GM12801 (cell line): Measurements from ENCODE around the gene RANBP10.

Source experiments
- TF ChIP-seq, protein P1 (sequence below): IDR thresholded peaks from one replicate; pipeline ENCODE4 v1.5.1; 2011; ENCODE audit warnings: control low read depth; ENCODE audit not compliant: insufficient read length; ENCODE audit errors: extremely low read depth

RANBP10 gene

DNA sequence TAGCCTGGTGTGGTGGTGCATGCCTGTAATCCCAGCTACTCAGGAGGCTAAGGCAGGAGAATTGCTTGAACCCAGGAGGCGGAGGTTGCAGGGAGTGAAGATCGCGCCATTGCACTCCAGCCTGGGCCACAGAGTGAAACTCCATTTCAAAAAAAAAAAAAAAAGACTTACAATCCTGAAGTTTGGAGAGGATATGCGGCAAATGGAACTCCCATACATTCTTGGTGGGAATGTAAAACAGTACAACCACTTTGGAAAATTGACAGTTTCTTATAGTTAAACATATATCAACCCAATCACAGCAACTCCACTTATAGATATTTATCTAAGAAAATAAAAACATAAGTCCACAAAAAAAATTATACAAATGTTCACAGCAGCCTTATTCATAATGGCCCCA, 99.2 kb downstream of the RANBP10 start:
- TF ChIP-seq, protein P1, sequence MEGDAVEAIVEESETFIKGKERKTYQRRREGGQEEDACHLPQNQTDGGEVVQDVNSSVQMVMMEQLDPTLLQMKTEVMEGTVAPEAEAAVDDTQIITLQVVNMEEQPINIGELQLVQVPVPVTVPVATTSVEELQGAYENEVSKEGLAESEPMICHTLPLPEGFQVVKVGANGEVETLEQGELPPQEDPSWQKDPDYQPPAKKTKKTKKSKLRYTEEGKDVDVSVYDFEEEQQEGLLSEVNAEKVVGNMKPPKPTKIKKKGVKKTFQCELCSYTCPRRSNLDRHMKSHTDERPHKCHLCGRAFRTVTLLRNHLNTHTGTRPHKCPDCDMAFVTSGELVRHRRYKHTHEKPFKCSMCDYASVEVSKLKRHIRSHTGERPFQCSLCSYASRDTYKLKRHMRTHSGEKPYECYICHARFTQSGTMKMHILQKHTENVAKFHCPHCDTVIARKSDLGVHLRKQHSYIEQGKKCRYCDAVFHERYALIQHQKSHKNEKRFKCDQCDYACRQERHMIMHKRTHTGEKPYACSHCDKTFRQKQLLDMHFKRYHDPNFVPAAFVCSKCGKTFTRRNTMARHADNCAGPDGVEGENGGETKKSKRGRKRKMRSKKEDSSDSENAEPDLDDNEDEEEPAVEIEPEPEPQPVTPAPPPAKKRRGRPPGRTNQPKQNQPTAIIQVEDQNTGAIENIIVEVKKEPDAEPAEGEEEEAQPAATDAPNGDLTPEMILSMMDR = no peak

DNA sequence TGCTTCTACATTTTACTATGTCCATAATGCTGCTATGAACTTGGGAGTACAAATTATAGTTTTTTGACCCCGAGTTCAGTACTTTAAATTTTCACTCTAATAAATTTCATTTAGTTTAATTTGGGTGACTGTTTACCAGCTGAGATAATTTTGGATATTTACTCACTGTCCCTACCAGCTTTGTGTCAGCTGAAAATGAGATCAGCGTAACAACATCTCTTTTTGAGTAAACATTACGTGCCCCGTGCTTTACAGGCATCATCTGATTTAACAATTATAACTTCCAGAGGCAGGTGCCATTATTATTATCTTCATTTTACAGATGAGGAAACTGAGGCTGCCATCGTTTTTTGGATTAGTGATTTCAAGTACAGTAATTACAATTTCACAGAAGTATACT, 102.2 kb downstream of the RANBP10 start:
- TF ChIP-seq, protein P1 = no peak

DNA sequence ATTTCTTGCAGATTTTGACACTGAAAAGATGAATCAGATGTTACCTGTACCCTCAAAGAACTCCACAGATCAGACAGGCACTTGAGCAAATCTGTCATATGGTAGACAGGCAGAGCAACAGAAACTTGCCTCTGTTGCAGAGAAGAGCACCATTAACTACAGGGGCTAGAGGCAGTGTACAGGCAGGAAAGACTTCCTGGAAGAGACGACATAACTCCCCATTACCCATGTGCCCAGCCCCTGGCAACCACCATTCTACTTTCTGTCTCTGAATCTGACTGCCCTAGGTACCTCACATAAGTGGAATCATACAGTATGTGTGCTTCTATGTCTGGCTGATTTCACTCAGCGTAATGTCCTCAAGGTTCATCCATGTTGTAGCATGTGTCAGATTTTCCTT, 102.7 kb downstream of the RANBP10 start:
- TF ChIP-seq, protein P1 = no peak

DNA sequence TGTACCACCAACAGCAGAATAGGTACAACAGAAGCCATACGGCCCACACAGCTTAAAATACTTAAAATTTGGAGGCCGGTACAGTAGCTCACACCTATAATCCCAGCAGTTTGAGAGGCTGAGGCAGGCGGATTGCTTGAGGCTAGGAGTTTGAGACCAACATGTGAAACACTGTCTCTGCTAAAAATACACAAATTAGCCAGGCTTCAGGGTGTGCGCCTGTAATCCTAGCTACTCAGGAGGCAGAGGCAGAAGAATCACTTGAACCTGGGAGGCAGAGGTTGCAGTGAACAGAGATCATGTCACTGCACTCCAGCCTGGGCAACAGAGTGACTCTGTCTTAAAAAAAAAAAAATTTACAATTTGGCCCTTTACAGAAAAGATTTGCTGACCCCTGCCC, 104.2 kb downstream of the RANBP10 start:
- TF ChIP-seq, protein P1 = no peak

DNA sequence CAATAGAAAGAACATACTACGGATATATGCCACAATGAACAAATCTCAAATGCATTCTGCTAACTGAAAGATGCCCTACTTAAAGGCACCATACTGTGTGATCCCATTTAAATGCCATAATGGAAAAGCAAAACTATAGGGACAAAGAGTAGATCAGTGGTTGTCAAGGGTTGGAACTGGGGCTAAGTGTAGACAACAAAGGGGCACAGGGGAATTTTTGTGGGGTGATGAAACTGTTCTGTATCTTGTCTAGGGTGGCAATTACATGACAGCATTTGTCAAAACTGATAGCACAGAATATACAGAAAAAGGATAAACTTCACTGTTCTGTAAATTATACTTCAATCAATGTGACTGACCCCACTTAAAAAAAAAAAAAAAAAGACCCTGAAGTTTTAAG, 104.9 kb downstream of the RANBP10 start:
- TF ChIP-seq, protein P1 = no peak

DNA sequence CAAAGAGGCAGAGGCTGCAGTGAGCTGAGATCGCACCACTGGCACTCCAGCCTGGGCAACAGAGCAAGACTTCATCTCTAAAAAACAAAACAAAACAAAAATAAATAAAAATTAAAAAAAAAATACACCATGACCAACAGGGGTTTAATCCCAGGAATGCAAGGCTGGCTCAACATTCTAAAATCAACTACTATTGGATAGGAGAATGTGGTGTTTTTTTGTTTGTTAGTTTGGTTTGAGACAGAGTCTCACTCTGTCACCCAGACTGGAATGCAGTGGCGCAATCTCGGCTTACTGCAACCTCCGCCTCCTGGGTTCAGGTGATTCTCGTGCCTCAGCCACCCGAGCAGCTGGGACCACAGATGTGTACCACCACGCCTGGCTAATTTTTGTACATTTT, 107.1 kb downstream of the RANBP10 start:
- TF ChIP-seq, protein P1 = no peak

DNA sequence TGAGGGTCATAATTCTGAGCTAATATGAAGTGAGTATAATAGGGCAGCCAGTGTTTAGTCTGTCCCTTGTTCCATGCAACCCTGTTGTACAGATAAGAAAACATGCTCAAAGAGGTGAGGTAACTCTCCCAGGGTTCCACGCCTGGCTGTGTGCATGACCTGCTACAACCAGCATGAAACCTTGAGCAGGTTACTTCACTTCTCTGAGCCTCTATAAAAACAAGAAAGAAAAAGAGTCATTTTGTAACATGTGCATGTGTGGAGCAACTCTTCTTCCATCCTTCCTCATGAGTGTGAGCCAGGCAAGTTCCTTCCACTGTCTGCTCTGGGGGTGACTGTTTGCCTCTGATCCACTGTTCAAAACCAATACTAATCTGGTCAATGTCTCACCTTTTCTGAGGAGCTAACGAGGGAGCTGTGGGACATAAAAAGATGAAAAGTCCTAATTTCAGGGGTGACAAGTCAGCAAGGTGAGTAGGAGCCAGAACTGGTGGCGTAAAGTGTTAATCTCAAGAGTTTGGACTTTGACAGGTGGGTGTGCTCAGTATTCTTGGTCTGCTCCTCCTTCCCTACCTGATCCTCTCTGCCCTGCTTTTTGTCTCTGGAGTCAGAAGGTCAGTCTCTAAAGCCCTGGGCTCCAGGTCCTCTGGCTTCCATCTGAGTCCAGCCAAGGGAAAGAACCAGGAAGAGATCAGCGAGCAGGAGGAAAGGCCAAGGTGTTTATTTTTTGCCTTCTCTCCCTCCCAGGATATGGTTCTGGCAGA, 108.8 kb downstream of the RANBP10 start:
- TF ChIP-seq, protein P1 = no peak
